HS-5 (cell line): ENCODE measurements around the gene TANGO6.
"Not testable (repeated sequence)": the region's sequence is repeated elsewhere in the genome, so short reads cannot be mapped to it uniquely, and the experiment has no call there.

ENCODE experiments used
- DNase-seq: peaks from one replicate; pipeline ENCODE4 v3.0.0-alpha.2; 2012; ENCODE audit warnings: low read depth

TANGO6 gene

DNA sequence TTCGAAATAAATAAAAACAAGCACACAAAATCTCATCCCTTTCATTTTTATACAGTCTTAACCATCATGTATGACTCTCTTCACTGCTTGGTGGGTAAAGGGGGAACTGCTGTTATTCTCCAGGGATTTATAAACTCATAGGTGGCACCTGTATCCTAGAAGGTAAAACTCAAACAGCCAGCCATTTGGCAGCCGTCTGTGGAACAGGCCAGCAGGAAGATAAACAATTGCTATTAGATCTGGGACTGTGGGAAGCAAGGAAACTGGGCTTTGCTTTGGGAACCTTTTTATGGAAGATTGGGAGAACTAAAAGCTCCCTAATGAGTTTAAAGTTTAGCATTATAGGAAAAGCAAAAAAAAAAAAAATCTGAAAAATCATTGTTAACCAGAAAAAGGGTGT, 126.0 kb downstream of the TANGO6 start:
- DNase-seq: no peak

DNA sequence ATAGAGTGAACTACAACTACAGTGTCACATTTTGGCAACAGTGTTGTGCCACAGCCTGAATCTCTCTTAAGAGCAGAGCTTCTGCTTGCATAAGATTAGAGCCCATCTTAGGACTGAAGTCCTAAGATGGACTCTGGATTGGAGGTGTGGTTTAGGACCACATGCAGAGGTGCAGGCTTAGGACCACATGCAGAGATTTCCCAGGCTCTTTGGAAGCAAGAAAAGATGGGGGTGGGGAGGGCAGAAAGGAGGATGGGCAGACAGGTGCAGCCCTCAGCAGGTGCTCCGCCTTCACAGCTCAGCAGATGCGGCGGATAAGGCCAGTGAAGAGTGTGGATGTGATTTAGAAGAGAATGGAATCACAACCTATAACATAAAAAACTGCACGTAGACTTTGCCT, 128.7 kb downstream of the TANGO6 start:
- no peak for DNase-seq

DNA sequence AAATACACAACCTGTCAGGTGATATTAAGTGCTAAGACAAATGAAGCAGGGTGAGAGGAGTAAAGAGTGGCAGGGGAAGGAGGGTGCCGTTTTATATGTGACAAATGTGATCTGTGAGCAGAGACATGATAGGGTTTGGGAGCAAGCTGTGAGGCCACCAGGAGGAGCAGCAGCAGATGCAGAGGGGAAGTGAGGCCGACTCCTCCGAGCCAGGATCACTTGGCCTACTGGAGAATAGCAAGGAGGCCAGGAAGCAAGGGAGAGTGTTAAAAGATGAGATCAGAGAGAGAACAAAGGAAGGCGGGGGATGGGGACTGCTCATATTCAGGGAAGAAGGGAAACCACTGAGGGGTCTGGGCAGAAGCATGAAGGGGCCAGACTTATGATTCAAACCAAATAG, 129.4 kb downstream of the TANGO6 start:
- no peak for DNase-seq

DNA sequence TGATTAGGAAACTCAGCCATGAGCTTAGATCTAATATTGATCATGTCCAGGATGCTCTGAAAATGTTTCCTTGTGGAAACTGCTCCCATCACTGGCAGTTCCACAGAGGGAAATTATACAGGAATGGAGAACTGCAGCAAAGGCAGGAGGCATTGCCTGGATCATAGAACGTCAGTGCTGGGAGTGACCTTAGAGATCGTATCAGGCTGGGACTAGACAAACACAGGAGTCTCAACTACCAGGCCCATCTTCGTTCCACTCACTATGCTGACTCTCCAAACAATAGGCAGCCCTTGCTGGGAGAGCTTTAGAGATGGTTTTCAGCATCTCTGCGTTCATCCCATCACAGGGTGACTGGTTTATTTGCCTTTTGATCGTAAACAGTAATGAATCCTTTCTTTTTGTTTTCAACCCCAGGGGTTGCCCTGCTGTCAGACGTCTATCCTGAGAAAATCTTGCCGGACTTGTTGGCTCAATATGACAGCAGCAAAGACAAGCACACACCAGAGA, 130.3 kb downstream of the TANGO6 start:
- DNase-seq: no peak

DNA sequence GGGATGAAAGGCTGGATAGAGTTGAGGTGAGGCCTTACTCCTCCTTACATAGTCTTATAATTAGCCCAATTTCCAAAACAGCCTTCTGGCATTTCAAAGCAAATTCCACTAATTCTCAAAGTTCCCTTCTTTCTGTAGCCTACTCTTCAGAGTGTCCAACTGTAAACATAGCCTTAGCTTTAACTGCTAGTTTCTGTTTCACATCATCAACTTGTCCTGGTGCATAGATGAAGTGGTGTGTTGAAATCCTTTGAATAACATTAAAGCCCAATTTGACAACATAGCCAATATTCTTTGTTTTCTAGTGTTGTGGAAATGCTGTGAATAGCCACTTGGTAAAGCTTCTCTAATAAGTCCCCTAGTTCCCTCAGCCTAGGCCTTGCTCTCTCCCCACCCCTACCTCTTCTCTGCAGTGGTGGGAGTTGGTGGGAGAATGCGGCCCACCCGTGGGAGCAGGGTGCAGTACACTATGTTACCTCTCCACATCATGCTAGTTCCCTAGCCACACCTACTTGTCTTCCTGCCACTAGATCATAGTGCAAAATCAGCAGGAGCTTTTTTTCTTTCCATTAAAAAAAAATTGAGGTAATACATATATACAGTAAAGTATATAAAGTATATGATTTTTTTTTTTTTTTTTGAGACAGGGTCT, 135.1 kb downstream of the TANGO6 start:
- DNase-seq: no peak

DNA sequence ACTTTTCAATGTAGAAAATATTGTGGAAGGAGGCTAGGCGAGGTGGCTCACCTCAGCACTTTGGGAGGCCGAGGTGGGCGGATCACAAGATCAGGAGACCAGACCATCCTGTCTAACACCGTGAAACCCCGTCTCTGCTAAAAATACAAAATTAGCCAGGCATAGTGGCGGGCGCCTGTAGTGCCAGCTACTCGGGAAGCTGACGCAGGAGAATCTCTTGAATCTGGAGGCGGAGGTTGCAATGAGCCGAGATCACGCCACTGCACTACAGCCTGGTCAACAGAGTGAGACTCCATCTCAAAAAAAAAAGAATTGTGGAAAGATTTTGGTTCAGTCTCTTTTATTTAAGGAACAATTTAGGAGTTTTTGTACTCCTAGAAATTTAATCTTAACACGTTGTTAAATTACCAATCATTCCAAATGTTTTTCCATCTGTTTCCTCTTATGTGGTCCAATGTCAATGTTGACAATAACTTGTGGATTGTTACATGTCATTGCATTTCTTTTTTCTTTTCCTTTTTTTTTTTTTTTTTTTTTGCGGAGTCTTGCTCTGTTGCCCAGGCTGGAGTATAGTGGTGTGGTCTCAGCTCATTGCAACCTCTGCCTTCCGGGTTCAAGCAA, 137.5 kb downstream of the TANGO6 start:
- no peak for DNase-seq

DNA sequence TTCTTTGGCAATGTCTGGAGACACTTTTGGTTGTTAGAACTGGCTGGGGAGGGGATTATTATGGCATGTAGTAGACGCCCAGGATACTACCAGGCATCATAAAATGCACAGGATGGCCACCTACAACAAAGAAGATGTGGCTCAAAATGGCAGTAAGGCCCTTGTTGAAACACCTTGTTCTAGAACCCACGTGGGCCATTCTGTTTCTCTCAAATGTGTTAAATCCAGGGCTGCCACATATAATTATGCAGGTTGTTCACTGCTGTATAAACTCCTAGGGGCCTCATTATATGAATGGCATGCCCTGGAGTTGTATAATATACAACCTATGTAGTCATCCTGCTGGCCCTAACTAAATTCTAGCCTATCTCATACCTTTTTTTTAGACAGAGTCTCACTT, 138.6 kb downstream of the TANGO6 start:
- no peak for DNase-seq

DNA sequence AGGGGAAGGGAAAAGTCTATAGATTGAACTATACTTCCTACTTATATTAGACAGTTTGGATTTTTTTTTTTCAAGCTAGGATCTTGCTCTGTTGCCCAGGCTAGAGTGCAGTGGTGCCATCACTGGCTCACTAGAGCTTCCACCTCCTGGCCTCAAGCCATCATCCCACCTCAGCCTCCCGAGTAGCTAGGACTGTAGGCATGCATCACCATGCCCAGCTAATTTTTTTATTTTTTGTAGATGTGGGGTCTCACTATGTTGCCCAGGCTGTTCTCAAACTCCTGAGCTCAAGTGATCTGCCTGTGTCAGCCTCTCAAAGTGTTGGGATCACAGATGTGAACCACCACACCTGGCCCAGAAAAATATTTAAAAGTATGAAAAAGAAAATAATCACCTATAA, 141.1 kb downstream of the TANGO6 start:
- no peak for DNase-seq

DNA sequence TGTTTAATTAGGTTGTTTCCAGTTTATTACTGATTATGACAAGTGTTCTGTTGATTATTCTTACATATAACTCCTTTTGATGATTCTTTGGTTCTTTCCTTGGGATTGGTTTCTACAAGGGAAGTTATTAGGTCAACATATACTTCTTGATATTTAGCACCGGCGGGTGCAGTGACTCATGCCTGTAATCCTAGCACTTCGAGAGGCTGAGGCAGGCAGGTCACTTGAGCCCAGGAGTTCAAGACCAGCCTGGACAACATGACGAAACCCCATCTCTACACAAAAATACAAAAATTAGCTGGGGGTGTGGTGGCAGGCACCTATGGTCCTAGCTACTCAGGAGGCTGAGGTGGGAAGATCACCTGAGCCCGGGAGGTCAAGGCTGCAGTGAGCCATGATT, 141.9 kb downstream of the TANGO6 start:
- DNase-seq: no peak

DNA sequence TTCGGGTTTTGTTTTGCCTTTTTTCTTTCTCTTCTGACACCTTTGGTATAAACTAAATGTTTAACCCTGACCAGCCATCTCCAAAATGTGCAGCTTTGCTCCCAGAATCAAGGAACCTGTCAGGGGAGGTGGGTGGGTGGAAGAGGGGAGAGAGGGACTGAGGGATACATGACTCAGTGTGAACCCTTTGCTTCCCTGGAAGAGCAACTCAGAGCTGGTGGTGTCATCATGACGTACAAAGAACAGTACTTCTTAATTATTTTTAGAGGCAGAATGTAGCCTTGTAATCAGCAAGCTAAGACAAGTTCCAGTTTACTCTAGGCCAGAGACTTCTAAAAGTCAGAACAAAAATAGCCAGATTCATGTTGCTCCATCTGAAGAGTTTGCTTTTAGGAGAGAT, 142.5 kb downstream of the TANGO6 start:
- DNase-seq: no peak

DNA sequence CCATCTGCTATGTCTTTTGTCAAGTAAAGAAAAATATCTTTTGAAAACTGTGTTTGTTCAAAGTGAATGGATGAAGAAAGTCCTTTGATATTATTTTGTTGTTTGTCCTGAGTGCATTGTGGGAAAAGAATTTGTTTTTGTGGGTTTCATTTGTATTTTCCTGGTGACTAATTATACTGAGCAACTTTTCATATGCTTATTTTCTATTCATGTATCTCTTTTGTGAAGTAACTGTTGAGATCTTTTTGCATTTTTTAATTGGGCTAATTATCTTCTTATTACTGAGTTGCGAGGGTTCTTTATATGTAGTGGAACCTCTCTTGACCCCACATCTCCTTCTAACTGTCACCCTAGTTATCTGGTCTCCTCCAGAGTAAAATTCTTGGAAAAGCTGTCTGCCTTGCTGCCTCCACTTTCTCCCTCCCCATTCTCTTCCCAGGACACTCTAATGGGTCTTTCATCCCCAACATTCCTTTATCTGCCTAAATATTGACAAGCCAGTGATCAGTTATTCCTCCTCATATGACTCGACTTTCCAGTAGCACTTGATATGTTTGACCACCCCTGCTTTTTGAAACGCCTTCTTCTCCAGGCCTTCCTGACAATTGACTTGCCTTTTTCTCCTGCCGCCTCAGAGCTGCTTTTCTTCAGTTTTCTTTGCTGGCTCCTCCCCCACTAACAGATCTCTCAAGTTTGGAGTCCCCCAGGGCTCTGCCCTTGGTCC, 144.6 kb downstream of the TANGO6 start:
- DNase-seq: no peak

DNA sequence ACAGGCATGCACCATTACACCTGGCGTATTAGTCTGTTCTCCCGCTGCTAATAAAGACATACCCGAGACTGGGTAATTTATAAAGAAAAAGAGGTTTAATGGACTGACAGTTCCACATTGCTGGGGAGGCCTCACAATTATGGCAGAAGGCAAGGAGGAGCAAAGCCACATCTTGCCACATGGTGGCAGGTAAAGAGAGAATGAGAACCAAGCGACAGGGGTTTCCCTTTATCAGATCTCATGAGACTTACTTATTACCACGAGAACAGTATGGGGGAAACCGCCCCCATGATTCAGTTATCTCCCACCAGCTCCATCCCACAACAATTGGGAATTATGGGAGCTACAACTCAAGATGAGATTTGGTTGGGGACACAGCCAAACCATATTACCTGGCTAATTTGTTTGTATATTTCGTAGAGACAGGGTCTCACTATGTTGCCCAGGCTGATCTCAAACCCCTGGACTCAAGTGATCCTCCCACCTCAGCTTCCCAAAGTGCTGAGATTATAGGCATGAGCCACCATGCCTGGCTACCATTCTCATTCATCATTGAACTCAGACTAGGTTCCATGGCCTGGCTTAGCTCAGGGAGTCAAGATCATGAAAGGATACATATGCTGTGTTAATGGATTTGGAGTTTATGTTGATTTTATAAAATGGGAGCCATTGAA, 147.0 kb downstream of the TANGO6 start:
- DNase-seq: not testable (repeated sequence)

DNA sequence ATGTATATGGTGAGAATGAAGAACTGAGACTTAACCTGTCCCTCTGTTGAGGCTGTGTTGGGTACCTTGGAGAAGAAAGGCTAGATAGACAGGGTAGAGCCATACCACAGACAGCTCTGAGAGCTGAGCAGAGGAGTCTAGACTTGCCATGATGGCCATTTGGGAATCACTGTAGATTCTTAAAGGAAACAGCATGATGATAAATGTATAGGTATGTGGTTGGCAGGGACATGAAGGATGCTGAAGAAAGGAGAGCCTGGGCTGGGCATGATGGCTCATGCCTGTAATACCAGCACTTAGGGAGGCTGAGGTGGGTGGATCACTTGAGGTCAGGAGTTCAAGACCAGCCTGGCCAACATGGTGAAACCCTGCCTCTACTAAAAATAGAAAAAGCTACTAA, 147.7 kb downstream of the TANGO6 start:
- no peak for DNase-seq

DNA sequence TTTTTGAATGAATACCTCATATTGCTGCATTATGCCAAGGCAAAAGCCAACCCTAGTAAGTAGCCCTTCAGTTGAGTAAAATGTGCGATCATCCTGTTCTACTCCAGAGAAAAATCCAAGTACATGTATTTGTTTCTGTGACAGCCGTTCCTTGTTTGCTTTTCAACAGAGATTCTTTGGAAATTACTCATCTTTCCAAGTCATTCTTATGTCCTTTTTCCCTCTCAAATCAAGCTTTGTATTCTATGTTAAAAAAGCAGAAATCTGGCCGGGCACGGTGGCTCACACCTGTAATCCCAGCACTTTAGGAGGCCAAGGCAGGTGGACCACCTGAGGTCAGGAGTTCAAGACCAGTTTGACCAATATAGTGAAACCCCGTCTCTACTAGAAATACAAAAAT, 149.2 kb downstream of the TANGO6 start:
- peak; percentile 58 for DNase-seq

DNA sequence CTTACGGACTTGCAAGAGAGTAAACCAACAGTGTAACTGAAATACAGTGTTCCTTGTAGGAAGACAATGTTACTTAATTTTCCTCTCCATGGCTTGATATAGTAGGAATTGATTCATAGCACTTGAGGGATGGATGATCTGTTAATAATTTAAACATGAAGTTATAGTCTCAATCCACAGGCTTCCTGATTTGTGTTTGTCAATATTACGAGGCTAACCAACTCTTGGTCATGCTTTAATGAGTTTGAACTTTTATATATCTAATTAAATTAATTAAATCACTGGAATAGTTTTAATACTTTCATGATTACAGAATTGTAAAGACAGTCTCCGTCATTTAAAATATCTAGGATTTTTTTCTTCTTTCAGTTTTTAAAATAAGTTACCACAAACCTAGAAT, 150.1 kb downstream of the TANGO6 start:
- DNase-seq: no peak

DNA sequence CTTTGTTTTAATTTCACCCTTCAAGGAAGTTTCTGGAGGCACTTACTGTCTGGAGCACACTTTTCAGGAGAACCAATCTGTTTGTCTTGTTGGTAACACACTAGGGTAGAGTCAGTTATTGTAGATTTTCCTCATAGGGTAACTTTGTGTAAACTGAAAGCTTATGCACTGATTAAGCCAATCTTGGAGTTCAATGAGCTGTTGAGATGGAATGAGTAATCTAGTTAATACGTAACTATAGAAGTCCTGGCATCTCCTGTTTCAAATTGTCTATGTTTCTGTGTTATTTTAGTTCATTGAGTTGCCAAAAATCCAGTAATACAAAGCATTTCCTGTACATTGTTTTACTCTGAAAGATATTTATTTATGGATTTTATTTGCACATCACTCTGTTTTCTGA, 150.6 kb downstream of the TANGO6 start:
- peak; percentile 83 for DNase-seq

DNA sequence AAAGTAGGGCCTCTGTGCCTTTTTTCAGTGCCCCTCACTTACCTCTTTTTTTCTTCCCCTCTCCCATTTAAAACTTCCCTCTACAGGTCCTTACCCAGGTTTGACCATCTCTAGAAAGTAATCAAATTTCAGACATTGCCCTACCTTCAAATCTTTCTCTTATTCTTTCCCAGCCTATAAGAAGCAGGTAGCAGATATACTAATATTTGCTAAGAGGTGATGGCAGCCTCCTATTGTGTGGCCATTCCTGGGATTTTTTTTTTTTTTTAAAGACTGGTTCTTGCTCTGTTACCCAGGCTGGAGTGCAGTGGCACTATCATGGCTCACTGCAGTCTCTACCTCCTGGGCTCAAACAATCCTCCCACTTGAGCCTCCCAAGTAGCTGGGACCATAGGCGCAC, 151.0 kb downstream of the TANGO6 start:
- no peak for DNase-seq

DNA sequence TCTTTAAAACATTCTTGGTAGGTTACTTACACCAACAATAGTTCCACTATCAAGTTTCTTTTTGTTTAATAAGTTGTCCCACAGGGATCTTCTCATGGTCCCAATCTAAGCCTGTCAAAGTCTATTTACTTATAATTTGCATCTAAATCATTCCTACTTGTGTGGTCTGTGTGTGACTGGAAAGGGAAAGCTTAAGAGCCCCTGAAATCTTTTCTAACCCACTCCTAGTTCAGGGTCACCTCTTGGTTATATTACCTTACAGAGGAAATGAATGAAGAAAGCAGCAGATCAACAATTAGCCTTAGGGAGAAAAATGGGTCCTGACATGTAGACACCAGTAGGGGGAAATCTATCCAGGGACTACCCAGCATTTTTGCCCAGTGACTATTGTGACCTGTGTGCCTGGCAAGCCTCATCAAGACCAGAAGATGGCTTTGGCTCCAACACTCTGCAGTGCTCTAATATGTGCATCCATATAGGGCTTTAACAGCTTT, 151.7 kb downstream of the TANGO6 start:
- DNase-seq: peak; percentile 67

DNA sequence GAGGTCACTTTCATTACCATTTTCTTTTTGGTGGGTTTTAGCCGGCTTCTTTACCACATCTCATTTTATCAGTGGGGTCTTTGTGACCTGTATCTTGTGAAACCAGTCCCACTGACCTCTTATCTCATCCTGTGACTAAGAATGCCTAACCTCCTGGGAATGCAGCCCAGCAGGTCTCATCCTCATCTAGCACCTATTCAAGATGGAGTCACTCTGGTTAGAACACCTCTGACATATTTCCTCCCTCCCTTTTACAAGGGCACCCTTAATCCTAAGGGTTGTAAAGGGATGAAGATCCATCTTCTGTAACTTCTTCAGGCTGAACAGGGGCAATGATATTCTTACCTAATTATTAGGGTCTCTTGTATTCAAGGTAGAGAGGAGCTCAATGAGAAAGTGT, 154.2 kb downstream of the TANGO6 start:
- DNase-seq: no peak

DNA sequence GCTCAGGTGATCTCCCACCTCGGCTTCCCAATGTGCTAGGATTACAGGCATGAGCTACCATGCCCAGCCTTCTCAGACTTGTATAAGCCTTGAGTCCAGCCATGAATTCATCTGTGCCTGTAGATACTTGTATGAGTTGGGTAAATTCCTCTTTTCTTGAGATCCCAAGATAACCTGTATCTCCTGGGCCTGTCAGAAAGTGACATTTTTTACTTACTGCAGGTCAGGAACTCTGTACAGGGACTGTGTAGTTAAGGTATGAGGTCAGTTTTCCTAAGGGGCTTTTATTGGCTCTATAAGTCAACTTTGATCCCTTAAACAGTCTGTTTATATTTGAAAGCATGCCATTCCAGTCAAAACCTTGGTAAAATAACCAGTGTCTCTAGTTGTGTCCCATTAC, 155.8 kb downstream of the TANGO6 start:
- no peak for DNase-seq

DNA sequence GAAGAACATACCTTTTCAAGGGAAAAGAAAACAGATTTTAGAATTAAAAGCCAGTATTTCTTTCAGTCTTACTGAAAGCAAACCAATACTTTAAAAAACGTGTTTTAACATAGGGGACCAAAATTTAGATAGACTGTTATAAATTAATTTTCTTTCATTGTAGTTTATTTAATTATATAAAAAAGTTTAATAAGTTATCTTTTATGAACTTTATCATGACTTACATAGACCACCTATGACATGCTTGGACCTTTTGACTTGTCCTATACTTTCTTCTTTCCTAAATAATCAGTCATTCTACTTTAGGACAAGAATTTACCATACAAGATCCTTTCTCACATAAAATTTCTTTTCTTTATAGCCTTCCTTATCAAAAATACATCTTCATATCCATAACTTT, 160.2 kb downstream of the TANGO6 start:
- no peak for DNase-seq

DNA sequence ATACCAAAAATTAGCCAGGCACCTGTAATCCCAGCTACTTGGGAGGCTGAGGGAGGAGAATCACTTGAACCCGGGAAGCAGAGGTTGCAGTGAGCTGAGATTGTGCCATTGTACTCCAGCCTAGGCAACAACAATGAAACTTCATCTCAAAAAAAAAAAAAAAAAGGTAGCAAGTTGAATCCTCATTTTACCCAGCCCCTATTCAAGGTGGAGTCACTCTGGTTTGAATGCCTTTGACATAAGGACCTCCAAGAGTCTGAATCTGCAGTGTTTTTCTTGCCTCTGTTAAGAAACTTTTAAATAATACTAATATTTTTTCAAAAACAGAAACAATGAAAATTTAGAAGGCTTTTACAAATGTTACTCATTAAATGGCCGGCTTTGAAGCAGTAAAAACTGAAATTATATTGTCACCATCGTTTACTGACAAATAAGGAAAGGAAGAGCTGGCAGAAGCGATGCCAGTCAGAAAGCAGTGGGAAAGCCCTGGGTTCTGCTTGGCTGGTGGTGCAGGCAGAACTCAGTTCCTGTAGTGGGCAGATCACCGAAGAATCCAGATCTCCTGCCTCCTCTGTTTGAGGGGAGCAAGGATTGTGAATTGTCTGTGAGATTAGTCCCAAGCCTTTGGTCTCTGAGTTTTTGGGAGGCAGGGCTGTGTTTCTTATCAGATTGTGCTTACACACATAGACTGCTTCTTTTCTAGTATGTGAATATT, 162.5 kb downstream of the TANGO6 start:
- no peak for DNase-seq
